Right atrium auricular region (tissue), 2 donors: ENCODE results near the gene BGLAP. TPM values are rescaled to one million over a fixed set of nuclear protein-coding genes. Genes with fewer than 3 reads are reported as not detected.

ENCODE experiments used
- DNase-seq: peaks from one replicate; pipeline ENCODE4 v3.0.0-alpha.2; 2019; ENCODE audit warnings: low spot score
- H3K27ac ChIP-seq, 2 donors: fragments of 200-600 bp; sonication (generic); 1 replicate in 1 of 2; 2 replicates in 1 of 2; pipeline ENCODE4 v1.5.1; 2016 to 2019
- H3K27me3 ChIP-seq, 2 donors: fragments of 200-600 bp; sonication (generic); one replicate each; pipeline versions ENCODE4 v1.5.1 to v1.6.0; 2017 to 2019
- H3K36me3 ChIP-seq: fragments of 200-600 bp; sonication (generic); one replicate; pipeline ENCODE4 v1.5.1; 2016
- H3K4me1 ChIP-seq, 2 donors: fragments of 200-600 bp; sonication (generic); one replicate each; pipeline versions ENCODE4 v1.5.1 to v1.6.0; 2017 to 2019
- H3K4me3 ChIP-seq, 2 donors: fragments of 200-600 bp; sonication (generic); 1 replicate in 1 of 2; 2 replicates in 1 of 2; pipeline ENCODE4 v1.5.1; 2017 to 2019; ENCODE audit warnings: mild to moderate bottlenecking in 1 of 2, moderate library complexity in 1 of 2
- H3K9me3 ChIP-seq, 2 donors: fragments of 200-600 bp; sonication (generic); one replicate each; pipeline ENCODE4 v1.5.1; 2019
- total RNA-seq, 2 donors: library from RNA; depleted of rRNA; stranded (reverse); fragments of >200 nt; gene quantifications; one replicate each; pipeline ENCODE4 v1.1.0, GENCODE V29; 2016
- TF ChIP-seq, protein P1 (sequence below), 2 donors: fragments of 200-600 bp; sonication (generic); IDR thresholded peaks; one replicate each; pipeline ENCODE4 v1.5.1; 2019; ENCODE audit warnings: antibody characterized with exemption in 2 of 2

The BGLAP gene
- total RNA-seq, 2 donors from 2014 or later, result not detected

DNA sequence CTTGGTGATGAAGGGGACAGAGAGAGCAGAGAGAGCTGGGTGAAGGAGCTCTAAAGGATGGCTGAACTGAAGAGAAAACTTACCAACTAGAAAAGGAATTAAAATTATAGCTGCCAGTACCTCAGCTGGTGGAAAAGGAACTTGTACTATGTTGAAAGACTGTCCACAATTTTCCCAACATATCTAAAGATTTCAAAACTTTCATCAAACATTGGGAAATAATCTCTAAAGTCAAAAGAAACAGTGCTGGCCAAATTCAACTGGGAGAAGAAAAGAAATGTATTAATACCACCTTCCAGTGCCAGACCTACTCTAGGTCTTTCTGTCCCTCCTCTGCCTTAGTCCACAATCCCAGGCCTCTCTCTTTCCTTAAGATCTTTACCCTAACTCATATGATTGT is 34.5 kb downstream of the BGLAP start:
- Histone ChIP-seq H3K4me1 (peaks cover 0 to 19% of the 10 kb centered on the region in 2 donors), H3K27ac (no peak overlapping the region), H3K9me3 (no peaks in the 10 kb centered on the region), H3K36me3 (peaks cover 79% of the 10 kb centered on the region), H3K4me3 (no peak overlapping the region), H3K27me3 (no peaks in the 10 kb centered on the region)
- TF ChIP-seq, protein P1, sequence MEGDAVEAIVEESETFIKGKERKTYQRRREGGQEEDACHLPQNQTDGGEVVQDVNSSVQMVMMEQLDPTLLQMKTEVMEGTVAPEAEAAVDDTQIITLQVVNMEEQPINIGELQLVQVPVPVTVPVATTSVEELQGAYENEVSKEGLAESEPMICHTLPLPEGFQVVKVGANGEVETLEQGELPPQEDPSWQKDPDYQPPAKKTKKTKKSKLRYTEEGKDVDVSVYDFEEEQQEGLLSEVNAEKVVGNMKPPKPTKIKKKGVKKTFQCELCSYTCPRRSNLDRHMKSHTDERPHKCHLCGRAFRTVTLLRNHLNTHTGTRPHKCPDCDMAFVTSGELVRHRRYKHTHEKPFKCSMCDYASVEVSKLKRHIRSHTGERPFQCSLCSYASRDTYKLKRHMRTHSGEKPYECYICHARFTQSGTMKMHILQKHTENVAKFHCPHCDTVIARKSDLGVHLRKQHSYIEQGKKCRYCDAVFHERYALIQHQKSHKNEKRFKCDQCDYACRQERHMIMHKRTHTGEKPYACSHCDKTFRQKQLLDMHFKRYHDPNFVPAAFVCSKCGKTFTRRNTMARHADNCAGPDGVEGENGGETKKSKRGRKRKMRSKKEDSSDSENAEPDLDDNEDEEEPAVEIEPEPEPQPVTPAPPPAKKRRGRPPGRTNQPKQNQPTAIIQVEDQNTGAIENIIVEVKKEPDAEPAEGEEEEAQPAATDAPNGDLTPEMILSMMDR (IDR thresholded peaks at IDR 0.05), result no peak
- no peak for DNase-seq

DNA sequence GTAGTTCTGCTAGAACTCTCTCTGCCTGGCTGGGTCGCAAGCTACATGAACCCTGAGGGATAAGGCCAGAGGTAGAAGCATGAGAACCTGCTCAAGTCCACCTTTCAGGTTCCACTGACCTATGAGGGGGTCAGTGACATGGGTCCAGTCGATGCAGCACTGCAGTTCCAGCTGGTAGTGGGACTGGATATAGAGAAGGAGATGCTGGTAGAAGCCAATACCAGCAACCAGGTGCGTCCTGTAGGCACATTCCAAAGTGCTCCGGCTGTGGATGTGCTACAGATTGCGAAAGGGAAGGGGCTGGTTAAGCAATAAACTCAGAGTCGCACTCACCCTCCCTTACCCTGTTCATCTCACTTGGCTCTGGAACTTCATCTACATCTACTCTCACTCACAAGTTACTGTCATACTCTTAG is 35.0 kb downstream of the BGLAP start:
- Histone ChIP-seq H3K4me1 (peaks cover 0 to 24% of the 10 kb centered on the region in 2 donors), H3K9me3 (no peaks in the 10 kb centered on the region), H3K27me3 (no peaks in the 10 kb centered on the region), H3K27ac (no peak overlapping the region), H3K36me3 (peaks cover 75% of the 10 kb centered on the region), H3K4me3 (no peak overlapping the region)
- no peak for DNase-seq
- TF ChIP-seq, protein P1 (IDR thresholded peaks at IDR 0.05), result no peak

- H3K4me1 ChIP-seq, result peaks cover 0 to 37% of the 10 kb centered on the region in 2 donors
- H3K36me3 ChIP-seq, result peaks cover 46% of the 10 kb centered on the region
- no peak overlapping the region for H3K27ac ChIP-seq
- H3K9me3 ChIP-seq, result no peaks in the 10 kb centered on the region
- no peaks in the 10 kb centered on the region for H3K27me3 ChIP-seq
- TF ChIP-seq, protein P1 (IDR thresholded peaks at IDR 0.05), result no peak
- no peak for DNase-seq
- H3K4me3 ChIP-seq, result no peak overlapping the region
Observed at GRCh38 chr1:156279837-156280236, 37.9 kb downstream of the BGLAP start.

GRCh38 chr1:156281281-156281680 is 39.3 kb downstream of the BGLAP start:
- Histone ChIP-seq H3K27me3 (no peaks in the 10 kb centered on the region), H3K4me1 (peaks cover 0 to 37% of the 10 kb centered on the region in 2 donors), H3K4me3 (peak overlapping the region; percentile 81 to 87), H3K27ac (peak overlapping the region; percentile 93 to 94), H3K9me3 (no peaks in the 10 kb centered on the region), H3K36me3 (peaks cover 32% of the 10 kb centered on the region)
- TF ChIP-seq, protein P1 (IDR thresholded peaks at IDR 0.05), result no peak
- peak; percentile 73 for DNase-seq

DNA sequence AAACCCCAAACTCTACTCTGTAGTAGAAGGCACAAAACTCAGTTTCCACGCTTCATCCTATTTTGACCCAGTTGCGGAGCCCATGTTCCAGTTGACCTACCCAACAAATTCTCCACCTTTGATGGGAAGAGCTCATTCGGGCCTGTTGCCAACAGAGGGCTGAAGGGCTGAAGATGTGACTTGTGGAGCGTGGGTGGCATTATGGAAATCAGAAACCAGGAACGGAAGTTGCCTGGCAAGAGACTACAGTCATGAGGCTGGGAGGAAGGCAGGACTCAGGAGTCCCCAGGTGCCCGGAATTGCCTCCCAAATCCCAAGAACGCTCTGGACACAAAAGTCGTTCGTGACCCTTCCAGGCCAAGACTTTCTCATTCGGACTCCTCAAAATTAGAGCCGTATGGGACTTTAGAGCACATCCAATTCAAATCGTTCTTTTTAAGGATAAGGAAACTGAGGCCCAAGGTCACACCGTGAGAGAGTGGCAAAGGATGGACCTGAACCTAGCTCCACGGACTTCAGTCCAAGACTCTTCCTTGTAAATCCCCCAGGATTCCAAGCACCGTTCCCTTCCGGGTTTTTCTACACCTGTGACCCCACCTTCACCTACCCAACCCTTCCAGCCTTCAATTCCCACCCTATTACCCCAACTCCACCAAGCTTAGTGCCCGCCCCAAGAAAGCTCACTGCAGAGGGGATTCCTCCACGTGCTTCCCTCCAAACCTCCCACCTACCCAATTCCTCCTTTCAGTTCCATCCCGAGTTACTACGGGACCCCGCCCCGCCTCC is 39.9 kb downstream of the BGLAP start:
- peak overlapping the region; percentile 93 to 94 for H3K27ac ChIP-seq
- H3K9me3 ChIP-seq, result no peaks in the 10 kb centered on the region
- H3K4me3 ChIP-seq, result peak overlapping the region; percentile 81 to 87
- peaks cover 26% of the 10 kb centered on the region for H3K36me3 ChIP-seq
- peaks cover 0 to 37% of the 10 kb centered on the region in 2 donors for H3K4me1 ChIP-seq
- TF ChIP-seq, protein P1 (IDR thresholded peaks at IDR 0.05), result no peak
- H3K27me3 ChIP-seq, result no peaks in the 10 kb centered on the region
- no peak for DNase-seq
